GM23248 (cell line): Measurements from ENCODE around the gene GDF7.

ENCODE experiments used
- EZH2 ChIP-seq: fragments of 200-600 bp; sonication (generic); IDR thresholded peaks from 2 replicates; pipeline ENCODE4 v1.6.1; 2018; ENCODE audit warnings: antibody characterized with exemption, mild to moderate bottlenecking; ENCODE audit not compliant: insufficient read depth, poor library complexity, severe bottlenecking
- EZH2phosphoT487 ChIP-seq: fragments of 200-600 bp; sonication (generic); IDR thresholded peaks from 2 replicates; pipeline ENCODE4 v1.6.1; 2018; ENCODE audit warnings: antibody characterized with exemption, moderate library complexity, mild to moderate bottlenecking, low read depth; ENCODE audit not compliant: insufficient read depth

- no peak for TF ChIP-seq EZH2
- no peak for TF ChIP-seq EZH2phosphoT487
Observed at GRCh38 chr2:20696366-20696765, 29.4 kb downstream of the GDF7 start.
